IPS-NIHi11 (cell line): ENCODE results near the gene HNRNPAB.
"Not testable (repeated sequence)": the region's sequence is repeated elsewhere in the genome, so short reads cannot be mapped to it uniquely, and the experiment has no call there.

ENCODE experiments used
- DNase-seq: peaks from one replicate; pipeline ENCODE4 v3.0.0; 2012; ENCODE audit warnings: mixed read lengths, low spot score

The HNRNPAB gene

GRCh38 chr5:178212241-178213002 lies 8.1 kb downstream of the HNRNPAB start:
- no peak for DNase-seq

GRCh38 chr5:178213003-178213461 lies 8.7 kb downstream of the HNRNPAB start:
- DNase-seq: no peak

DNA sequence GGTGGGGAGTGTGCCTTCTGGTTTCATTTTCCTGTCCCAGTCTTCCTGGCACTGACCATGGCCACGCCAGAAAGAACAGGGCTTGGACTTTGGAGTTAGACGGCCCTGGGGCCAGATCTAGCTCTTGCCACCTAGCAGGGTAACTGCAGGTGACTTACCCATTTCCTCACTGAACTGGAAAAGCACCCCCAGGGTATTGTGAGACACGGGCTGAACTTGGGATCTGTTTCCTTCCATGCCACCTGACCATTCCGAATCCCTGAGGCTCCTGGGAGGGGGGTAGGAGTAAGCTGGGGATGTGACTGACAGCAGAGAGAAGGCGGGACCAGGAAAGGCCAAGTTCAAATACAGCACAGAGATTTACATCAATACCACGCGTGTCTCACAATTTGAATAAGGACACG lies 9.4 kb downstream of the HNRNPAB start:
- DNase-seq: no peak

DNA sequence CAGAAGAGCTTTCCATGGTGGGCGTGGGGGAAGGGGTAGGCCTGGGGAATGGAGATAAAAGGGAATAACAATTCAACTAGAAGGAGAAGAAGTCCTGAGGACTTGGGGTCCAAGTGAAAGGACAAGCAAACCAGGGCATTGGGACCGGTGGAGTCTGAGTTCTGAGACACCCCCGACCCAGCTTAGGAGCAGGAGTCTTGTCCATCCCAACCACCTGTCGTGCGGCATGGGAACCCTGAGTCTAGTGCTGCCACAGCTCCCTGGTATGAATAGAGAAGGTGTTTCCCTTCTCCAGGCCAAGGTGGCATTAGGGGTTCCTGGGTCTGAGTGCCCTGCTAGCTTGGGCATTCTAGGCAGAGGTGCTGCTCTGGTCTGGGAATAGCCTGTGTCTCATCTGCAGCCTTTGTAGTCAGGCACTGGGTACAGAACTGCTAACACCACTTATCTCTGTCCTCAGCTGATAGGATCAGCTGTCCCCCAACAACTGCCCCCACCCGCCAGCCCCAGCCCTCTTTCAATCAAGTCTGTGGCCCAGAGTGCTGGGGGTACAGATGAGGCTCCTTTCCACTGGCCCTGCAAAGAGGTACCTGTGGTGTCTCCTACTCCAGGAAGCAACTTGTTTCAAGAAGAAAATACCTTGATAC lies 9.9 kb downstream of the HNRNPAB start:
- no peak for DNase-seq

- no peak for DNase-seq
These were observed 11.1 kb downstream of the HNRNPAB start for GRCh38 chr5:178215280-178216002.

DNA sequence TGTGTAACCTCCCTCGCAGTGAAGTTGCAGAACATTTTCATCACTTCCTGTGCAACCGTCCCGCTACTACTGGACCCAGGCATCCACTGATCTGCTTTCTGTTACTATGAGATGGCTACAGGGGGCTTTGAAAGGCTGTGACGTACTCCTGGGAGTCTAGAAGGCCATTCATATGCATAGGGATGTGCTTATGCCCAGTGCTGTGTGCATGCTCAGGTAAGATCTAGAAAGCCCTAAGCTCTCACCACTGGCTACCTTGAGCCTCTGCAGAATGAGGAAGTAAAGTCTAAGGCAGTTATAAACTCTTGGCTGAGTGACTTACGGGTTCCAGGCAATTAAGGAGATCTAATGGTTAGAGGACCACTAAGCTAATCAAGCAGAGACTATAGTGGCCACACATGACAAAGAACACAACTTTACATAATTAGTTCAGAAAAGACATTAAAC lies 11.8 kb downstream of the HNRNPAB start:
- no peak for DNase-seq

- DNase-seq: no peak
These were observed 12.4 kb downstream of the HNRNPAB start for GRCh38 chr5:178216779-178217178.

DNA sequence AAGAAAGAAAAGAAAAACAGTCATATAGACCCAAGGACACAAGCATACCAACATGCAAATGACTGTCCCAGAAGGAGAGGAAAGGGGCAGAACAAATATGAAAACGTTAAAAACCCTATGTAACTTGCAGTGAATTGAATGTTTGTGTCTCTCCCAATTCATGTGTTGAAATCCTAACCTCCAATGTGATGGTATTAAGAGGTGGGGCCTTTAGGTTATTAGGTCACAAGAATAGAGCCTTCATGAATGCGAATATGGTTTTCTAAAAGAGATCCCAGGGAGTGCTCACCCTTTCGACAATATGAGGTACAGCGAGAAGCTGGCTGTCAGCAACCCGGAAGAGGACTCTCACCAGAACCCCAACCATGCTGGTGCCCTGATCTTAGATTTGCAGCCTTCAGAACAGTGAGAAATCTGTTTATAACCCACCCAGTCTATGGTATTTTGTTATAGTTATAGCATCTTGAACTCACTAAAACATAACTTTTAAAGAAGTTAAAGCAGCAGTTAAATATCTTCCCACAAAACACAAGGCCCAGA lies 14.0 kb downstream of the HNRNPAB start:
- no peak for DNase-seq

DNA sequence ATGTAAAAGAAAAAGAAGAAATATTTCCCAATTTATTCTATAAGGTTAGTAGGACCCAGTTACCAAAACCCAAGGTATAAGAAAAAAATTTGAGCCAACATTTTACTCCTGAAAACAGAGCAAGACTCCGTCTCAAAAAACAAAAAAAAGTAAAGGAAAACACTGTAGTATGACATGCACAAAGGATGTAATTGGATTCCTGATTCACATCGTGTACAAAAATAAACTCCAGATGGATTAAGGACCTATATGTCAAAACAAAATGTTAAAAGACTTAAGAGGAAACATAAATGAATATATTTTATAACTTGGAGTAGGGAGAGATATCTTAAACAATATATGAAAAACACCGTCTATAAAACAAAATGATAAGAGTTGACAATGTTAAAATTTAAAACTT lies 14.5 kb downstream of the HNRNPAB start:
- no peak for DNase-seq

DNA sequence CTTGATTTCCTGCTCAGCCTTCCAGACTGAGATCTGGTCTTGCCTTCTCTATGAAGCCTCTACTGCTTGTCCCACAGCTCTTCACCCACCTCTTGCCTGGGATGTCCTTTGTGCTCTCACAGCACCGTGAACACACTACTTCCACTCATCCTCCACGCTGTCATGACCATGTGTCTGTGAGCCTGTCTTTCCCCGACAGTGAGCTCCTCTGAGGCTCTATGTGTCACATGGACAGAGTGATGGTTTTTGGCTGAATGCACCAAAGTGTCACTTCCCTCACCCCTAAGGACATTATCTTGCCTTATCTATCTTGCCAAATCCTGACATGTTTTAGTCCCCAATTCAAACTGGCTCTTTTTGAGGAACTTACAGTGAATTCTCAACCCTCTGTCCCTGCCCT lies 16.9 kb downstream of the HNRNPAB start:
- no peak for DNase-seq

DNA sequence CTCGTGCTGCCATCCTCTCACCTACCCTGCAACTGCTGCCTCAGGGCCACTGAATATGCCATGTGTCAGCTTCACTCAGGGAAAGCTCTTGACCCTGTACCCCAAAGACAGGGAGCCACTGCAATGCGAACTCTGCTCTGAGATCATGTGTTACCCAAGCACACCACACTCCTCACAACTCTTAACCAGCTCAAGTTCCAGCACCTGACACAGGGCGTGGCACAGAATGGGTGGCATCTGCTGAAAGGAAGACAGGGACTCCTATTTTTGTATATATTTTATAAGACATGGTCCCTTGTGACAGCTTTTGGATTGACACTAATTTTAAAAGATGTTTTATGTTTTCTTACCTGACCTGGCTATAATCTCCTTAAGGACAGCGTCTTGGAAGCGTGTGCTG lies 17.5 kb downstream of the HNRNPAB start:
- DNase-seq: no peak

GRCh38 chr5:178222292-178222691 lies 18.0 kb downstream of the HNRNPAB start:
- DNase-seq: no peak

DNA sequence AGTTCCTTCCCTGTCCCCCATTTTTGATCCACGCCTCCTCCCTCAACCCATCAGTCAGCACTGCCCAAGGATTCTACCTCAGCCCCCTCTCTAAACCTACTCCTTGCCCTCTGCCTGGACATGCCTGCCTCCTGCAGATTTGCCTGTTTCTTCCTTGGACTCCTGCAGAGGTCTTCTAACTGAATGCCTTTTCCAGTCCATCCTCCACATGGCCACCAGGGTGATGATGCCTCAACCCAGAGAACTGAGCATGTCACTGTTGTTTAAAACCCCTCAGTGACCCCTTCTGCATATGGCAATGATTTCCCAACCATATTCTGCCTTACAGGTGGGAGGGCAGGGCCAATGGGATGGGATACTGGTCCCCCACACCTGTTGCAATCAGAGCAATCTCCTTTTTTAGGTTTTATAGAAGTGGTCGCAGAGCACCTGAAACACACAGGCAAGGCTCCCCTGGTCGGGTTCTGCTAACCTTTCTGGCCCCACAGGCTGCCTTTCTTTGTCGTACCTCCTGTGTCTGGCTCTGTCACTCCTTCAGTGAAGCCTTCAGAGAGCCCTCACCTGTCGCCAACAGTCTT lies 19.0 kb downstream of the HNRNPAB start:
- DNase-seq: no peak

GRCh38 chr5:178223828-178224335 lies 19.5 kb downstream of the HNRNPAB start:
- DNase-seq: peak; percentile 79

DNA sequence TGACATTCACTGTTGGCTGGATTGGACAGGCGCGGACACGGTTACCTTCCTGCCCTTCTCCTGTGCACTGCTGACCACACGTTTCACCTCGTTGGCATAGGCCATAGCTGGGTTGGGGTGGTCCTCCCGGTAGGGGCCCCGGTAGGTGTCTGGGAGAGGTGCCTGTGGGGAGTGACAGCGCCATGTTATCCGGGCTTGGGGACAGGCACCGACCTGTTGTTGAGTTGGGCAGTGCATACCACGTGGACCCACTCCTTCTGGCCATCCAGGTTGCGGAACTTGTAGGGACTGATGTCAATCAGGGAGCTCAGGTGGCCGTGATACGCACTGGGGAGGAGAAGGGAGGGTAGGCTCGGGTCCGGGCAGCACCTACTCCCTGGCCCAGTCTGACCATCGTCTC lies 20.1 kb downstream of the HNRNPAB start:
- no peak for DNase-seq

DNA sequence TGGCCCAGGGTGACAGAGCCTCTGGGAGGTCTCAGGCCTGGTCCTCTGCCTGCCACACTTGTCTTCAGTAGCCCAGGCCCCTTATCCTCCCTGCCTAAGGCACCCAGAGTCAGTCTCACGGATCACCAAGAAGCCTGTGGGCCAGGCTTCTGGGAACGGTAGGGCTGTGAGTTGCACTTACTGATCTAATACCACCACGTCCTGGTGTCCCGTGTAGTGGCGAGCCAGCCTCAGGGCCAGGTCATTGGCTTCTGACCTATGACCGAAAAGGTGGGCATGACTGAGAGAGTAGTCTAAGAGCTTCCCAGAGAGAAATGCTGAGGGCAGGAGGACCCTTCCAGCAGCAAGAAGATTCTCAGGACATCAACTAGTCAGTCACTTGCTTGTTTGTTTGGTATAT lies 20.8 kb downstream of the HNRNPAB start:
- no peak for DNase-seq

- no peak for DNase-seq
These were observed 22.9 kb downstream of the HNRNPAB start for GRCh38 chr5:178227138-178227659.

DNA sequence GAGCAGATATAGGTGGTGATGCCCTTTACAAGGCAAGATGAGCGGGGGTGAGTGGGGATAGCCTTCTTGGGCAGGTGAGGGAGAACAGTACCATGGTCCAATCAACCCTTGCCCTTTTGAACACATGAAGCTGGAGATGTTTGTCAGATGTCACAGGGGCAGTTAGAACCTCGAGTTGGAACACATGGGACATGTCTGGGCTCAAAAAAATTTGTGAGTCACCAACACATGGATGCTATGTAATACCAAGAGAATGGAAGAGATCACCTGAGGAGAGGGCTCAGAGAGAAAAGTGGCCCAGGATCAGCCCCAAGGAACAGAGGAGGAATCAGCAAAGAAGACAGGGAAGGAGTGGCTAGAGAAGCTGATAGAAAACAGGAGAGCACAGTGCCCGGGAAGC lies 23.6 kb downstream of the HNRNPAB start:
- DNase-seq: no peak

DNA sequence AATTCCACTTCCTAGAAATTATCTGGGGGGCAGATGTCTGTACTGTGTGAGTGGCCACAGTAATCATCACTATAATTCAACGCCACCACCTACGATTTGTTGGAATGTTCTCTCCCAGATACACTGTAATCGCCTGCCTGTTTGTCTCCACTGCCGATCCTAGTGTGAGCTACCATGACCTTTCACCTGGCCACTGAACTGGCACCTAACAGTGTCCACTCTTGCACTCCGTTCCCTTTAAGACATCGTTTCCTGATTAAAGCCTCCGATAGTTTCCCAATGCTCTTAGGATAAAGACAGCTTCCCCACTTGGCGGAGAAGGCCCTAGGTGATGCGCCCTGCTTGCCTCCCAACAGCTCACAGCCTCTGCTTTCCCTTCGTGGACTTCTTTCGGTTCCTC lies 24.3 kb downstream of the HNRNPAB start:
- no peak for DNase-seq

- not testable (repeated sequence) for DNase-seq
These were observed 24.8 kb downstream of the HNRNPAB start for GRCh38 chr5:178229111-178229510.

- DNase-seq: no peak
These were observed 25.5 kb downstream of the HNRNPAB start for GRCh38 chr5:178229861-178230260.
